AG04449 (cell line): Measurements from ENCODE around the gene RIPOR3.

Experiments
- CTCF ChIA-PET: fragments of 350-600 bp; formaldehyde crosslinking; extraction: SDS; loops from one replicate; lab custom pipeline; 2021; ENCODE audit warnings: antibody characterized with exemption; lab: Yijun Ruan, JAX
- POLR2A ChIA-PET: fragments of 400-600, 350-600 bp; formaldehyde crosslinking; extraction: SDS; loops from one replicate; lab custom pipeline; 2020; ENCODE audit warnings: antibody characterized with exemption, inconsistent platforms; lab: Yijun Ruan, JAX
- DNase-seq: peaks from one replicate; pipeline ENCODE4 v3.0.0-alpha.2; 2010; ENCODE audit warnings: low read depth, low spot score
- H3K4me3 ChIP-seq: 2 replicates; pipeline ENCODE4 v1.5.1; 2011; ENCODE audit warnings: low read depth, mild to moderate bottlenecking, control low read depth, low read length
- CTCF ChIP-seq: IDR thresholded peaks from one replicate; pipeline ENCODE4 v1.5.1; 2011; ENCODE audit warnings: mild to moderate bottlenecking, moderate library complexity, low read length, control low read depth, inconsistent platforms; ENCODE audit not compliant: insufficient read depth; ENCODE audit errors: missing control alignments

RIPOR3 gene

GRCh38 chr20:50592282-50593004, 98.9 kb downstream of the RIPOR3 start:
- POLR2A ChIA-PET, result interaction anchor here (0.8 kb wide), 1 partner anchor 105 kb away, joined by 3 read pairs; no protein-coding TSS in a partner anchor
- no peak for DNase-seq
- no peak overlapping the region for H3K4me3 ChIP-seq
- CTCF ChIA-PET, result interaction anchor here (0.7 to 2.0 kb wide), 11 partner anchors 8 to 196 kb away, joined by 3 to 11 read pairs (median 4); no protein-coding TSS in a partner anchor
- no peak for TF ChIP-seq CTCF

- POLR2A ChIA-PET, result no interaction called here
- H3K4me3 ChIP-seq, result no peak overlapping the region
These were observed 100.0 kb downstream of the RIPOR3 start for GRCh38 chr20:50591233-50591852.

GRCh38 chr20:50590348-50590664, 101.0 kb downstream of the RIPOR3 start:
- no peak overlapping the region for H3K4me3 ChIP-seq
- POLR2A ChIA-PET, result no interaction called here
- no peak for TF ChIP-seq CTCF
- CTCF ChIA-PET, result interaction anchor here (1.2 to 7.1 kb wide), 3 partner anchors 14 to 157 kb away, joined by 3 to 113 read pairs (median 74); no protein-coding TSS in a partner anchor
- DNase-seq, result no peak

More at GRCh38 chr20:50591233-50591852, 100.0 kb downstream of the RIPOR3 start:
- DNase-seq, result no peak
- TF ChIP-seq CTCF, result no peak
- CTCF ChIA-PET, result interaction anchor here (1.2 to 2.0 kb wide), 3 partner anchors 12 to 112 kb away, joined by 4 to 11 read pairs (median 5); no protein-coding TSS in a partner anchor

GRCh38 chr20:50589548-50590347, 101.6 kb downstream of the RIPOR3 start:
- POLR2A ChIA-PET, result no interaction called here
- CTCF ChIA-PET, result interaction anchor here (0.9 to 7.1 kb wide), 10 partner anchors 10 to 195 kb away, joined by 3 to 113 read pairs (median 6); no protein-coding TSS in a partner anchor
- H3K4me3 ChIP-seq, result no peak overlapping the region
- TF ChIP-seq CTCF, result no peak
- DNase-seq, result no peak

- POLR2A ChIA-PET, result no interaction called here
- no peak for DNase-seq
- no peak overlapping the region for H3K4me3 ChIP-seq
- peak; percentile 94 for TF ChIP-seq CTCF
- CTCF ChIA-PET, result interaction anchor here (0.6 to 7.1 kb wide), 30 partner anchors 9 to 417 kb away, joined by 3 to 113 read pairs (median 4); no protein-coding TSS in a partner anchor
These were observed 103.2 kb downstream of the RIPOR3 start for GRCh38 chr20:50588034-50588736.
